WTC11 (cell line): ENCODE measurements around the gene ZBTB25. TPM values are rescaled to one million over a fixed set of nuclear protein-coding genes. Genes with fewer than 3 reads are reported as not detected.

ENCODE experiments used
- ATAC-seq: fragments of 200-7000 bp; cut with Tn5 transposase; 2 replicates; pipeline ENCODE4 v1.10.0; 2021; ENCODE audit warnings: mild to moderate bottlenecking, moderate library complexity
- CTCF ChIA-PET: fragments of 300-600 bp; sonication (Branson Sonifier 250); formaldehyde crosslinking; loops from one replicate; lab custom pipeline; 2021; ENCODE audit warnings: antibody characterized with exemption; lab: Charles Lee
- POLR2A ChIA-PET: fragments of 350-600 bp; sonication (Branson Sonifier 250); formaldehyde crosslinking; loops from one replicate; lab custom pipeline; 2021; ENCODE audit warnings: antibody characterized with exemption; lab: Charles Lee
- DNase-seq: peaks from one replicate; pipeline ENCODE4 v3.0.0; 2021; ENCODE audit warnings: low spot score
- H3K27ac Mint-ChIP-seq: 2 replicates; pipeline ENCODE4 v1.8.0; 2021; ENCODE audit warnings: mixed read lengths
- H3K27me3 Mint-ChIP-seq: 2 replicates; pipeline ENCODE4 v1.8.0; 2021; ENCODE audit warnings: low read depth, mild to moderate bottlenecking, moderate library complexity, mixed read lengths
- H3K36me3 Mint-ChIP-seq: 2 replicates; pipeline ENCODE4 v1.8.0; 2021; ENCODE audit warnings: mixed read lengths
- H3K4me1 Mint-ChIP-seq: 2 replicates; pipeline ENCODE4 v1.8.0; 2022; ENCODE audit warnings: mixed read lengths
- H3K4me3 Mint-ChIP-seq: 2 replicates; pipeline ENCODE4 v1.8.0; 2021; ENCODE audit warnings: mild to moderate bottlenecking, moderate library complexity, mixed read lengths
- H3K9me3 Mint-ChIP-seq: 2 replicates; pipeline ENCODE4 v1.8.0; 2021; ENCODE audit warnings: mixed read lengths
- AFF4 ChIP-seq: sonication (generic); formaldehyde crosslinking; IDR thresholded peaks from 2 replicates; pipeline ENCODE4 v1.8.1; 2023; ENCODE audit warnings: mild to moderate bottlenecking, missing genetic modification reagents, borderline replicate concordance
- ATF1 ChIP-seq: sonication (generic); formaldehyde crosslinking; IDR thresholded peaks from 2 replicates; pipeline ENCODE4 v1.8.1; 2023; ENCODE audit warnings: mild to moderate bottlenecking, moderate library complexity, missing genetic modification reagents
- ATF6 ChIP-seq: sonication (generic); formaldehyde crosslinking; IDR thresholded peaks from 2 replicates; pipeline ENCODE4 v1.8.1; 2023; ENCODE audit warnings: mild to moderate bottlenecking, missing genetic modification reagents
- E2F4 ChIP-seq: sonication (generic); formaldehyde crosslinking; IDR thresholded peaks from 2 replicates; pipeline ENCODE4 v1.8.1; 2022; ENCODE audit warnings: low read depth, mild to moderate bottlenecking, moderate library complexity, missing genetic modification reagents, borderline replicate concordance
- ETV6 ChIP-seq: sonication (generic); formaldehyde crosslinking; IDR thresholded peaks from 2 replicates; pipeline ENCODE4 v1.8.1; 2022; ENCODE audit warnings: mild to moderate bottlenecking, missing genetic modification reagents
- GABPB1 ChIP-seq: sonication (generic); formaldehyde crosslinking; IDR thresholded peaks from 2 replicates; pipeline ENCODE4 v1.8.1; 2023; ENCODE audit warnings: mild to moderate bottlenecking, missing genetic modification reagents
- IRF1 ChIP-seq: sonication (generic); formaldehyde crosslinking; IDR thresholded peaks from 2 replicates; pipeline ENCODE4 v1.8.0; 2023; ENCODE audit warnings: missing genetic modification reagents
- JAZF1 ChIP-seq: fragments of 250-450 bp; sonication (Bioruptor Pico); IDR thresholded peaks from 2 replicates; pipeline ENCODE4 v1.9.0; 2021; ENCODE audit warnings: moderate library complexity, mild to moderate bottlenecking, inconsistent platforms
- MYBL2 ChIP-seq: sonication (generic); formaldehyde crosslinking; IDR thresholded peaks from 2 replicates; pipeline ENCODE4 v1.8.1; 2023; ENCODE audit warnings: mild to moderate bottlenecking, moderate library complexity, missing genetic modification reagents
- PRDM15 ChIP-seq: sonication (generic); formaldehyde crosslinking; IDR thresholded peaks from 2 replicates; pipeline ENCODE4 v1.8.0; 2022; ENCODE audit warnings: missing genetic modification reagents
- SOX15 ChIP-seq: fragments of 250-450 bp; sonication (Bioruptor Pico); IDR thresholded peaks from 2 replicates; pipeline ENCODE4 v1.9.0; 2021; ENCODE audit warnings: mild to moderate bottlenecking
- TEAD1 ChIP-seq: sonication (generic); formaldehyde crosslinking; IDR thresholded peaks from 2 replicates; pipeline ENCODE4 v1.8.0; 2022; ENCODE audit warnings: mild to moderate bottlenecking, missing genetic modification reagents
- TP53 ChIP-seq: sonication (generic); formaldehyde crosslinking; IDR thresholded peaks from 2 replicates; pipeline ENCODE4 v1.8.1; 2023; ENCODE audit warnings: mild to moderate bottlenecking, missing genetic modification reagents
- ZBTB21 ChIP-seq: sonication (generic); formaldehyde crosslinking; IDR thresholded peaks from 2 replicates; pipeline ENCODE4 v1.8.1; 2023; ENCODE audit warnings: mild to moderate bottlenecking, missing genetic modification reagents, borderline replicate concordance
- ZBTB43 ChIP-seq: sonication (generic); formaldehyde crosslinking; IDR thresholded peaks from 2 replicates; pipeline ENCODE4 v1.8.1; 2023; ENCODE audit warnings: mild to moderate bottlenecking, missing genetic modification reagents
- ZNF416 ChIP-seq: fragments of 250-450 bp; sonication (Bioruptor Pico); IDR thresholded peaks from 2 replicates; pipeline ENCODE4 v1.9.0; 2021; ENCODE audit warnings: mild to moderate bottlenecking, inconsistent platforms
- ZNF425 ChIP-seq: fragments of 250-450 bp; sonication (Bioruptor Pico); conservative IDR thresholded peaks from 2 replicates; pipeline ENCODE4 v1.9.0; 2021; ENCODE audit warnings: mild to moderate bottlenecking
- total RNA-seq: library from RNA; stranded (reverse); gene quantifications from 3 replicates; pipeline ENCODE4 v1.2.3, GENCODE V29; 2021

The ZBTB25 gene
- total RNA-seq, 1 experiment from 2014 or later = 11.9 TPM

- CTCF ChIA-PET = interaction anchor here (1.2 kb wide), 1 partner anchor 27 kb away, joined by 4 read pairs; no protein-coding TSS in a partner anchor
- no peaks in the 10 kb centered on the region for H3K9me3 Mint-ChIP-seq
- no peaks in the 10 kb centered on the region for H3K27me3 Mint-ChIP-seq
- no peak overlapping the region for H3K4me3 Mint-ChIP-seq
- H3K4me1 Mint-ChIP-seq = no peaks in the 10 kb centered on the region
- no peak overlapping the region for H3K27ac Mint-ChIP-seq
- H3K36me3 Mint-ChIP-seq = peaks cover 32% of the 10 kb centered on the region
- POLR2A ChIA-PET = interaction anchor here (1.0 kb wide), 1 partner anchor 22 kb away, joined by 3 read pairs; no protein-coding TSS in a partner anchor
- DNase-seq = no peak
- TF ChIP-seq ETV6 (CRISPR knock-in tag) (no peak), JAZF1 (CRISPR knock-in tag) (no peak), TP53 (CRISPR knock-in tag) (no peak), ZBTB43 (no peak), TEAD1 (CRISPR knock-in tag) (no peak), MYBL2 (CRISPR knock-in tag) (no peak), SOX15 (CRISPR knock-in tag) (no peak), ATF6 (CRISPR knock-in tag) (no peak), ZNF416 (CRISPR knock-in tag) (no peak)
- TF ChIP-seq, all 79 proteins: peak for 0
- ATAC-seq = no peak
These were observed 12.0 kb downstream of the ZBTB25 start for GRCh38 chr14:64491637-64492036.

GRCh38 chr14:64488590-64489099, 15.0 kb downstream of the ZBTB25 start:
- H3K36me3 Mint-ChIP-seq = peaks cover 45% of the 10 kb centered on the region
- H3K4me3 Mint-ChIP-seq = no peak overlapping the region
- TF ChIP-seq AFF4 (CRISPR knock-in tag) = no peak
- no peak for TF ChIP-seq ZNF425 (CRISPR knock-in tag)
- no peak for TF ChIP-seq GABPB1 (CRISPR knock-in tag)
- no peak for TF ChIP-seq ZBTB21 (CRISPR knock-in tag)
- TF ChIP-seq IRF1 (CRISPR knock-in tag) = no peak
- TF ChIP-seq E2F4 (CRISPR knock-in tag) = no peak
- no peak for TF ChIP-seq ATF1 (CRISPR knock-in tag)
- TF ChIP-seq PRDM15 (CRISPR knock-in tag) = no peak
- H3K27ac Mint-ChIP-seq = no peak overlapping the region
- DNase-seq = no peak
- no peaks in the 10 kb centered on the region for H3K27me3 Mint-ChIP-seq
- ATAC-seq = no peak
- POLR2A ChIA-PET = interaction anchor here (0.7 kb wide), 2 partner anchors 11 to 164 kb away, joined by 3 read pairs; no protein-coding TSS in a partner anchor
- no peaks in the 10 kb centered on the region for H3K4me1 Mint-ChIP-seq
- CTCF ChIA-PET = no interaction called here
- no peaks in the 10 kb centered on the region for H3K9me3 Mint-ChIP-seq
